SK-N-SH treated with all-trans-retinoic acid at 6 μM for 48 hours (cell line): ENCODE results near the gene FLRT2.

Experiments
- ARNTL ChIP-seq: fragments of 450-650 bp; formaldehyde crosslinking; IDR thresholded peaks from 2 replicates; pipeline ENCODE4 v1.5.0; 2020; ENCODE audit warnings: low read depth, mild to moderate bottlenecking, moderate library complexity, borderline replicate concordance
- GLIS3 ChIP-seq: fragments of 250-450 bp; sonication (Bioruptor Pico); IDR thresholded peaks from 2 replicates; pipeline ENCODE4 v1.5.0; 2020; ENCODE audit warnings: mild to moderate bottlenecking, moderate library complexity
- OSR1 ChIP-seq: fragments of 250-450 bp; sonication (Bioruptor Pico); IDR thresholded peaks from 2 replicates; pipeline ENCODE4 v1.8.0; 2022; ENCODE audit warnings: moderate library complexity, mild to moderate bottlenecking, inconsistent platforms
- POU6F1 ChIP-seq: fragments of 250-450 bp; sonication (Bioruptor Pico); IDR thresholded peaks from 2 replicates; pipeline ENCODE4 v1.8.0; 2021; ENCODE audit warnings: low read depth, mild to moderate bottlenecking, moderate library complexity, borderline replicate concordance
- TCF4 ChIP-seq: fragments of 250-450 bp; sonication (Bioruptor Pico); IDR thresholded peaks from 2 replicates; pipeline ENCODE4 v1.8.0; 2021; ENCODE audit warnings: mild to moderate bottlenecking, moderate library complexity, borderline replicate concordance
- ZC3H10 ChIP-seq: fragments of 250-450 bp; sonication (Bioruptor Pico); IDR thresholded peaks from 2 replicates; pipeline ENCODE4 v1.5.1; 2021; ENCODE audit warnings: mild to moderate bottlenecking, moderate library complexity
- ZFP3 ChIP-seq: fragments of 250-450 bp; sonication (Bioruptor Pico); IDR thresholded peaks from 2 replicates; pipeline ENCODE4 v1.5.0; 2020; ENCODE audit warnings: mild to moderate bottlenecking, moderate library complexity
- ZNF70 ChIP-seq: fragments of 450-650 bp; formaldehyde crosslinking; IDR thresholded peaks from 2 replicates; pipeline ENCODE4 v1.5.0; 2020; ENCODE audit warnings: mild to moderate bottlenecking, moderate library complexity
- TF ChIP-seq, protein P1 (sequence below): fragments of 250-450 bp; sonication (Bioruptor Pico); IDR thresholded peaks from 2 replicates; pipeline ENCODE4 v1.8.0; 2020; ENCODE audit warnings: mild to moderate bottlenecking, moderate library complexity, borderline replicate concordance

DNA sequence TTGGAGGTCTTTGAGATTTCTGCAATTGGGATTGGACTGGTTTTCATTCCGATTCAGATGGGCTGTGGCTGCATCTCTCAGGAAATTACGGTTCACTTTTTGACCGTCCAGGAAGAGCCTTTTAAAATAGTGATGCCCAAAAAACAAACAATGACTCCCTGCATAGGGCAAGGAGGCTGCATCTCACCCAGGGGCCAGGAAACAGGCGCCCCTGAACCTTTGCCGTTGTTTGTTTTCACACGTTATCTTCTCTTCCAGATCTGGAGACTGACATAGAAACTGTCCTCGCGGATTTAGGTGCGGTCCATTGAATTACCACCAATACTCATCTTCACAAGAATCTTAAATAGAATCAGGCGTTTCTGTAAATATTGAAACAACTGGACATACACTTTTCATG lies 66.0 kb downstream of the FLRT2 start:
- TF ChIP-seq TCF4 (CRISPR knock-in tag) = no peak
- no peak for TF ChIP-seq ZFP3 (CRISPR knock-in tag)
- TF ChIP-seq ARNTL (CRISPR knock-in tag) = no peak
- no peak for TF ChIP-seq GLIS3 (CRISPR knock-in tag)
- TF ChIP-seq ZNF70 (CRISPR knock-in tag) = no peak
- TF ChIP-seq ZC3H10 (CRISPR knock-in tag) = no peak
- TF ChIP-seq, protein P1, sequence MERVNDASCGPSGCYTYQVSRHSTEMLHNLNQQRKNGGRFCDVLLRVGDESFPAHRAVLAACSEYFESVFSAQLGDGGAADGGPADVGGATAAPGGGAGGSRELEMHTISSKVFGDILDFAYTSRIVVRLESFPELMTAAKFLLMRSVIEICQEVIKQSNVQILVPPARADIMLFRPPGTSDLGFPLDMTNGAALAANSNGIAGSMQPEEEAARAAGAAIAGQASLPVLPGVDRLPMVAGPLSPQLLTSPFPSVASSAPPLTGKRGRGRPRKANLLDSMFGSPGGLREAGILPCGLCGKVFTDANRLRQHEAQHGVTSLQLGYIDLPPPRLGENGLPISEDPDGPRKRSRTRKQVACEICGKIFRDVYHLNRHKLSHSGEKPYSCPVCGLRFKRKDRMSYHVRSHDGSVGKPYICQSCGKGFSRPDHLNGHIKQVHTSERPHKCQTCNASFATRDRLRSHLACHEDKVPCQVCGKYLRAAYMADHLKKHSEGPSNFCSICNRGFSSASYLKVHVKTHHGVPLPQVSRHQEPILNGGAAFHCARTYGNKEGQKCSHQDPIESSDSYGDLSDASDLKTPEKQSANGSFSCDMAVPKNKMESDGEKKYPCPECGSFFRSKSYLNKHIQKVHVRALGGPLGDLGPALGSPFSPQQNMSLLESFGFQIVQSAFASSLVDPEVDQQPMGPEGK (CRISPR knock-in tag) = no peak
- no peak for TF ChIP-seq POU6F1
- no peak for TF ChIP-seq OSR1 (CRISPR knock-in tag)
